ENCODE measurements around the gene CERS3. TPM values are rescaled to one million over a fixed set of nuclear protein-coding genes. Genes with fewer than 3 reads are reported as not detected.
A peak's percentile ranks its signal among the peaks of the same experiment; 100 is the strongest.

The CERS3 gene
- total and polyA plus RNA-seq, 2 of the 4 experiments (the other 2 are of a cell fraction): not detected

DNA sequence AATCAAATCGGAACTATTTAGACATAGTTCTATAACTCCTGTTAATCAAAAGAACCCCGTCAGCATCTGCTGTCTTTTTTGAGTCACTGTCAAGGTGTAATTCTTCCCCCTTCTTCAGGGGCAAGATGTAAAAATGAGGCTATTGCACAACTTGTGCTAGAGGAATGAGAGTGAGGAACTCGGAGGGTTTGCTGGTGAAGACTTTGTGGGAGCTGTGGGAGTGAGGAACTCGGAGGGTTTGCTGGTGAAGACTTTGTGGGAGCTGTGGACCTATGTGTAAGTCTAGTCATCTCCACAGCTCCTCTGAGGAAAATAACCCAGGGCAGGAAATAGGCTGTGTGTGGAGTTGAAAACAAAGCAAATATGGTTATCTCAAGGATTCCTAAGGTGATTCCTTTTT is 2.5 kb upstream of the CERS3 start:
- POLR2A ChIA-PET (ENCODE audit: unreplicated experiment): no interaction called here
- Histone ChIP-seq H3K18ac (ENCODE audit: low read depth, low read length) (no peak overlapping the region), H3K4me1 (ENCODE audit: control insufficient read depth, insufficient read depth, low read length) (no peaks in the 10 kb centered on the region), H4K8ac (ENCODE audit: low read depth in 2 of 2, low read length in 2 of 2) (no peak overlapping the region), H3K56ac (ENCODE audit: extremely low read depth, insufficient read depth, low read length) (no peak overlapping the region), H3K14ac (replicated peaks; ENCODE audit: low read depth, low read length) (no peak overlapping the region), H4K5ac (ENCODE audit: low read depth, low read length) (no peak overlapping the region), H4K20me1 (ENCODE audit: insufficient read depth, low read length) (no peaks in the 10 kb centered on the region), H3K9ac (ENCODE audit: low read depth, low read length) (no peak overlapping the region), H3K9me3 (ENCODE audit: control insufficient read depth, insufficient read depth, low read length) (no peaks in the 10 kb centered on the region), H3K23ac (ENCODE audit: low read depth, low read length) (no peak overlapping the region), H2BK15ac (ENCODE audit: low read depth, low read length) (no peak overlapping the region), H3K9me1 (ENCODE audit: insufficient read depth, low read length) (no peaks in the 10 kb centered on the region), H3K4me2 (ENCODE audit: low read depth, low read length) (no peak overlapping the region), H3K36me3 (ENCODE audit: control insufficient read depth, insufficient read depth, low read length) (no peaks in the 10 kb centered on the region), H2AK5ac (ENCODE audit: low read depth, low read length) (no peak overlapping the region), H2BK120ac (ENCODE audit: low read depth, low read length) (no peak overlapping the region), H3K79me1 (ENCODE audit: low read depth in 1 of 2, low read length in 2 of 2) (no peaks in the 10 kb centered on the region), H2BK5ac (ENCODE audit: low read depth, low read length, poor library complexity, severe bottlenecking) (no peak overlapping the region), H2AFZ (replicated peaks; ENCODE audit: low read length, poor library complexity) (no peak overlapping the region), H4K91ac (ENCODE audit: insufficient read depth, low read depth, low read length) (no peak overlapping the region), H2BK20ac (ENCODE audit: low read depth, low read length) (no peak overlapping the region), H3K4ac (ENCODE audit: low read depth, low read length) (no peak overlapping the region), H2AK9ac (replicated peaks; ENCODE audit: low read depth, low read length, poor library complexity) (no peak overlapping the region), H3K27ac (ENCODE audit: insufficient read depth, low read length) (no peak overlapping the region), H3K4me3 (ENCODE audit: insufficient read depth, low read depth, low read length) (no peak overlapping the region), H3K27me3 (ENCODE audit: control insufficient read depth, insufficient read depth, low read length) (no peaks in the 10 kb centered on the region)
- in situ Hi-C loops (cut with MboI; ENCODE audit: low sequenced_read_pairs) (no loop called here), intact Hi-C loops (cut with micrococcal nuclease) (no loop called here), dilution Hi-C loops (cut with HindIII; ENCODE audit: low sequenced_read_pairs, unreplicated experiment) (no loop called here)
- CTCF ChIA-PET: no interaction called here
- no peak for DNase-seq
- no TSS peak for BruUV-seq (replicated peaks)
- no peak for ATAC-seq (ENCODE audit: low read depth)
- no CpG with 5 or more reads among the region's 4 CpGs for WGBS, 2 experiments (ENCODE audit: extremely low coverage in 2 of 2, insufficient read length in 1 of 2)
- TF ChIP-seq, protein P1, sequence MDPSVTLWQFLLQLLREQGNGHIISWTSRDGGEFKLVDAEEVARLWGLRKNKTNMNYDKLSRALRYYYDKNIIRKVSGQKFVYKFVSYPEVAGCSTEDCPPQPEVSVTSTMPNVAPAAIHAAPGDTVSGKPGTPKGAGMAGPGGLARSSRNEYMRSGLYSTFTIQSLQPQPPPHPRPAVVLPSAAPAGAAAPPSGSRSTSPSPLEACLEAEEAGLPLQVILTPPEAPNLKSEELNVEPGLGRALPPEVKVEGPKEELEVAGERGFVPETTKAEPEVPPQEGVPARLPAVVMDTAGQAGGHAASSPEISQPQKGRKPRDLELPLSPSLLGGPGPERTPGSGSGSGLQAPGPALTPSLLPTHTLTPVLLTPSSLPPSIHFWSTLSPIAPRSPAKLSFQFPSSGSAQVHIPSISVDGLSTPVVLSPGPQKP (IDR thresholded peaks at IDR 0.05; ENCODE audit: borderline replicate concordance, low read depth, low read length): no peak
- TF ChIP-seq CEBPB (IDR thresholded peaks at IDR 0.05; ENCODE audit: low read depth, low read length): 0 out of 2 replicates have a peak, but pooled peaks have one; percentile 16
